Pancreas (tissue), 10 donors: Measurements from ENCODE around the gene MSANTD2. TPM values are rescaled to one million over a fixed set of nuclear protein-coding genes. Genes with fewer than 3 reads are reported as not detected.

Experiments
- ATAC-seq, 4 donors: fragments of 200-7000 bp; cut with Tn5 transposase; one replicate each; pipeline versions ENCODE4 v1.8.0 to v1.9.1; 2020; ENCODE audit warnings: mild to moderate bottlenecking in 4 of 4, moderate library complexity in 4 of 4
- DNase-seq, 6 donors: peaks; one replicate each; pipeline ENCODE4 v3.0.0-alpha.2; 2020
- FAIRE-seq: peaks from 2 replicates; lab custom pipeline; 2012; peaks lifted over from hg19 to GRCh38; lab: Jason Lieb, UNC
- H3K27ac ChIP-seq, 4 donors: fragments of 200-600 bp; sonication (generic); 1 replicate in 3 of 4; 2 replicates in 1 of 4; pipeline versions ENCODE4 v1.5.0 to v1.8.0; 2020
- H3K27me3 ChIP-seq, 4 donors: fragments of 200-600 bp; one replicate each; pipeline ENCODE4 v1.8.0; 2021
- H3K36me3 ChIP-seq, 3 donors: fragments of 200-600 bp; sonication (generic) in 1 of 3; one replicate each; pipeline versions ENCODE4 v1.5.0 to v1.8.0; 2020 to 2021
- H3K4me1 ChIP-seq, 3 donors: fragments of 200-600 bp; one replicate each; pipeline ENCODE4 v1.8.0; 2021
- H3K4me3 ChIP-seq, 4 donors: fragments of 200-600 bp; sonication (generic) in 2 of 4; one replicate each; pipeline versions ENCODE4 v1.5.0 to v1.8.0; 2020 to 2021
- H3K9me3 ChIP-seq, 4 donors: fragments of 200-600 bp; one replicate each; pipeline ENCODE4 v1.8.0; 2021
- WGBS, 2 donors: extraction: QIAGEN DNeasy Blood & Tissue Kit; methylation state at CpG; one replicate each; pipeline ENCODE4 v1.1.7; 2013; 5-methylcytosine and 5-hydroxymethylcytosine counted together
- intact Hi-C, 3 donors: fragments of 100-400 bp; cut with DNase I; formaldehyde crosslinking; loops; one replicate each; pipeline versions ENCODE4 v1.11.1 to v1.14.2; 2022
- polyA plus RNA-seq, 2 donors: library from polyadenylated mRNA; stranded (reverse); fragments of 200-250 nt; gene quantifications; one replicate each; pipeline ENCODE4 v1.2.3, GENCODE V29; 2013
- total RNA-seq, 6 donors: library from RNA; stranded (reverse); fragmentation: NEBNext Ultra II Directional in 4 of 6; extraction: Animal tissue kit (Norgen Biotek cat#: 25700) in 4 of 6; gene quantifications; one replicate each; pipeline versions ENCODE4 v1.2.1 to v1.2.4, GENCODE V29; 2021 to 2023
- TF ChIP-seq, protein P1 (sequence below), 4 donors: fragments of 200-600 bp; sonication (generic) in 3 of 4; IDR thresholded peaks; one replicate each; pipeline versions ENCODE4 v1.5.0 to v1.8.0; 2021; ENCODE audit warnings: antibody characterized with exemption in 4 of 4
- donor health status: healthy with polysubstance abuse.
- donor health status: DM: no; HTN: no; CAD: no; lungs with moderate emphysema.
- donor health status: DM: no; HTN: no; CAD: no.
- donor health status: control.
- donor health status: control.
- donor health status: Bipolar disorder and iron deficiency.
- donor health status: DM: yes; HTN: yes; CAD: no.
- donor health status: DM: no; HTN: no; CAD: no.
- donor health status: DM: no; HTN: no; CAD: no.
- donor health status: DM: yes; HTN: yes; CAD: no.

The MSANTD2 gene
- total and polyA plus RNA-seq, 8 donors = 4.6 to 23.3 (median 7.1) TPM

DNA sequence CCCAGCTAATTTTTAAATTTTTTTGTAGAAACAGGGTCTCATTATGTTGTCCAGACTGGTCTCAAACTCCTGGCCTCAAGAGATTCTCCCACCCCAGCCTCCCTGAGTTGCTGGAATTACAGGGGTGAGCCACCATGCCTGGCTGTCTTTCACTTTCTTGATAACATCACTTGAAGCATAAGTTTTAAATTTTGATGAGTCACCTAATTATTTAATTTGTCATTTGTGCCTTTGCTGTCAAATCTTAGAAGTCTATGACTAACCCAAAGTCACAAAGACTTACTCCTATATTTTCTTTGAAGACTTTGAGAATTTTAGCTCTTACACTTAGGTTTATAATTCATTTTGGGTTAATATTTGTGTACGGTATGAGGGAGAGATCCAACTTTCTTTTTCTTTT lies 14.5 kb upstream of the MSANTD2 start:
- H3K4me1 ChIP-seq = no peaks in the 10 kb centered on the region
- H3K4me3 ChIP-seq = no peak overlapping the region
- WGBS, 2 donors = 71 to 77% methylated on average over 1 of the region's 1 CpG
- H3K27me3 ChIP-seq = no peaks in the 10 kb centered on the region
- H3K36me3 ChIP-seq = no peaks in the 10 kb centered on the region
- FAIRE-seq (no peak), ATAC-seq (no peak), DNase-seq (no peak)
- intact Hi-C loops = no loop called here
- H3K27ac ChIP-seq = no peak overlapping the region
- TF ChIP-seq, protein P1, sequence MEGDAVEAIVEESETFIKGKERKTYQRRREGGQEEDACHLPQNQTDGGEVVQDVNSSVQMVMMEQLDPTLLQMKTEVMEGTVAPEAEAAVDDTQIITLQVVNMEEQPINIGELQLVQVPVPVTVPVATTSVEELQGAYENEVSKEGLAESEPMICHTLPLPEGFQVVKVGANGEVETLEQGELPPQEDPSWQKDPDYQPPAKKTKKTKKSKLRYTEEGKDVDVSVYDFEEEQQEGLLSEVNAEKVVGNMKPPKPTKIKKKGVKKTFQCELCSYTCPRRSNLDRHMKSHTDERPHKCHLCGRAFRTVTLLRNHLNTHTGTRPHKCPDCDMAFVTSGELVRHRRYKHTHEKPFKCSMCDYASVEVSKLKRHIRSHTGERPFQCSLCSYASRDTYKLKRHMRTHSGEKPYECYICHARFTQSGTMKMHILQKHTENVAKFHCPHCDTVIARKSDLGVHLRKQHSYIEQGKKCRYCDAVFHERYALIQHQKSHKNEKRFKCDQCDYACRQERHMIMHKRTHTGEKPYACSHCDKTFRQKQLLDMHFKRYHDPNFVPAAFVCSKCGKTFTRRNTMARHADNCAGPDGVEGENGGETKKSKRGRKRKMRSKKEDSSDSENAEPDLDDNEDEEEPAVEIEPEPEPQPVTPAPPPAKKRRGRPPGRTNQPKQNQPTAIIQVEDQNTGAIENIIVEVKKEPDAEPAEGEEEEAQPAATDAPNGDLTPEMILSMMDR (IDR thresholded peaks at IDR 0.05) = no peak
- no peaks in the 10 kb centered on the region for H3K9me3 ChIP-seq

DNA sequence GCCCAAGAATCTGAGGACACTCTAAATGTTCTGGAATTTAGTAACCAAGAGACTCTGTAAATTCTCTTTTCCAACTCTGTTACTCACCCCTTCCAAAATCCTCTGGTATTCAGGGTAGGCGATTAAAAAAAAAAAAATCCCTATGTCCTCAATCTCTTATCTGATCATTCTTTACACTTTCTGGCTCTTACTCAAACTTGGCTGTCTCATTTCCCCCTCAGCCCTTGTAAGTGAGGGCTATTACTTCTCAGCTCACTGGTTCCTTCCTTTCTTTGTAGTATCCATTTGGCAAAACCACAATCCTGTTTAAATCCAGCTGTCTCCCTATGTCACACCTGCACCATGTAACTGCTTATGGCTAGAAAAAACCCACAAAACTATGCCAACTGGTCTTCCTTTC lies 12.7 kb upstream of the MSANTD2 start:
- intact Hi-C loops = no loop called here
- DNase-seq (no peak), ATAC-seq (no peak), FAIRE-seq (no peak)
- H3K4me3 ChIP-seq = no peak overlapping the region
- H3K36me3 ChIP-seq = no peaks in the 10 kb centered on the region
- no peak overlapping the region for H3K27ac ChIP-seq
- TF ChIP-seq, protein P1 (IDR thresholded peaks at IDR 0.05) = no peak
- no peaks in the 10 kb centered on the region for H3K4me1 ChIP-seq
- no peaks in the 10 kb centered on the region for H3K27me3 ChIP-seq
- WGBS, 2 donors = 0 to 39% methylated on average over 1 of the region's 1 CpG
- no peaks in the 10 kb centered on the region for H3K9me3 ChIP-seq

DNA sequence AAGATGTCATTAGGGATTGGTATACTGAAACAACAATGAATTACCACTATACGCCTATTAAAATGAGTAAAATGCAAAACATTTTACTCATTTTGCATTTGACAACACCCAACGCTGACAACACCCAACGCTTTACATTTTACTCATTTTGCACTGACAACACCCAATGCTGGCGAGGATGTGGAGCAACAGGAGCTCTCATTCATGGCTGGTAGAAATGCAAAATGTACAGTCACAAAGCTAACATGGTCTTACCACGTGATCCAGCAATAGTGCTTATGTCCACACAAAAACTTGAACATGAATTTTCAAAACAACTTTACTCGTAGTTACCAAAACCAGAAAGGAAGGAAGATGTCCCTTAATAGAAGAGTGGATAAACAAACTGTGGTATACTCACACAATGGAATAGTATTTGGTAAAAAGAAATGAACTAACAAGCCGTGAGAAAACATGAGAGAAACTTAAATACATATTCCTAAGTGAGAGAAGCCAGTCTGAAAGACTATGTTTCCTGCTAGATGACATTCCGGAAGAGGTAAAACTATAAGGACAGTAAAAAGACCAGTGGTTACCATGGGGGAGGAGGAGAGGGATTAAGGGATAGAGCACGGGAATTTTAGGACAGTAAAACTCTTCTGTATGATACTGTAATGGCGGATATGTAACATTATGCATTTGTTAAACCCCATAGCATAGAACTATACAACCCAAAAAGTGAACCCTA lies 11.4 kb upstream of the MSANTD2 start:
- Histone ChIP-seq H3K27ac (no peak overlapping the region), H3K9me3 (no peaks in the 10 kb centered on the region), H3K27me3 (no peaks in the 10 kb centered on the region), H3K4me3 (no peak overlapping the region), H3K4me1 (no peaks in the 10 kb centered on the region), H3K36me3 (no peaks in the 10 kb centered on the region)
- ATAC-seq = no peak
- TF ChIP-seq, protein P1 (IDR thresholded peaks at IDR 0.05) = no peak
- no peak for FAIRE-seq
- no peak for DNase-seq
- WGBS, 2 donors = 67 to 84% methylated on average over 10 of the region's 10 CpGs
- intact Hi-C loops = no loop called here

DNA sequence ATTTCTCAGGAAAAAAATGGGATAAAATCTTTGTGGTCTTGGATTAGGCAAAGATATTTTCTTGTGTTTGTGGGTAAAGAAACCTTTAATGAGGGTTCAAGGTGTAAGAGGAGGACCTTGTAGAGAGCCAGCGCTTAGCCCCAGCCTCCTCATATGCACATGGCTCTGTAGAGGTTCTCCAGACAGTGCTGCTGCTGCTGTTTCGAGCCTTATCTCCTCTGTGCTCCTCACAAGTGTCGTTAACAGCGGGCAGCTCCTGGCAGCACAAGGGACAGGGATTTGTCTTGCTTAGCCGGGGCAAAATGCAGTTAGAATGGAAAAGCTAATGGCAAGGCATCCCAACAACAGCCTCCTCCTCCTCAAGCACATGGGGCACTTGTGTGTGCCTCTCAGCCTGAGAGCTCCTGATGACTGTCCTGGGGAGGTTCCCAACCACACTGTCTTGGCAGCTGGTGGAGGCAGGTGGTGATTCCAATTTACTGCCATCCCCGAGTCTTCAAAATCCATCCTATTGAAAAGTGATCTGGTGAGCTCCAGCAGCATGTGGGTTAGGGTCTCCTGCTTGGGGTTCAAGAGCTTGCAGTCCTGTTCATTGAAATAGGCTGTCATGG lies 7.6 kb upstream of the MSANTD2 start:
- H3K27me3 ChIP-seq = no peaks in the 10 kb centered on the region
- intact Hi-C loops = no loop called here
- WGBS, 2 donors = 85 to 91% methylated on average over 6 of the region's 6 CpGs
- TF ChIP-seq, protein P1 (IDR thresholded peaks at IDR 0.05) = no peak
- no peaks in the 10 kb centered on the region for H3K9me3 ChIP-seq
- ATAC-seq (no peak), FAIRE-seq (no peak), DNase-seq (no peak)
- no peaks in the 10 kb centered on the region for H3K4me1 ChIP-seq
- H3K27ac ChIP-seq = no peak overlapping the region
- H3K4me3 ChIP-seq = no peak overlapping the region
- H3K36me3 ChIP-seq = no peaks in the 10 kb centered on the region

DNA sequence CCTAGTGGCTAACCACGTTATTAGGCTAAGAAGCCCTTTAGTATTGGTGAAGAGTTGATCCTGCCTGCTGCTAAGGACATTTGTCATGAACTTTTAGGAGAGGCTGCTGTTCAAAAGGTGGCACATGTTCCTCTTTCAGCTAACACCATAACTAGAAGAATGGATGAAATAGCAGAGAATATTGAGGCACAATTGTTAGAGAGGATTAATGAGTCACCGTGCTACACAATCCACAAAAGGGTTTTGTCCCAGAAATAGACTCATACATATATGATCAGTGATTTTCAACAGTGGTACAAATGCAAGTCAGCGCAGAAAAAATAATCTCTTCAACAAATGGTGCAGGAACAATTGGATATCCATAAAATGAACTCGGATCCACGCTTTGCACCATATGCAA lies 7.0 kb upstream of the MSANTD2 start:
- H3K27me3 ChIP-seq = no peaks in the 10 kb centered on the region
- intact Hi-C loops = no loop called here
- TF ChIP-seq, protein P1 (IDR thresholded peaks at IDR 0.05) = no peak
- no peak overlapping the region for H3K27ac ChIP-seq
- WGBS, 2 donors = 92 to 96% methylated on average over 5 of the region's 5 CpGs
- H3K4me3 ChIP-seq = no peak overlapping the region
- no peak for ATAC-seq
- no peaks in the 10 kb centered on the region for H3K4me1 ChIP-seq
- H3K9me3 ChIP-seq = no peaks in the 10 kb centered on the region
- no peaks in the 10 kb centered on the region for H3K36me3 ChIP-seq
- FAIRE-seq = no peak
- no peak for DNase-seq
